ENCODE results near the gene CUX1.

GRCh38 chr7:101932083-101932482 is 114.7 kb downstream of the CUX1 start:
- TF ChIP-seq, protein P1, sequence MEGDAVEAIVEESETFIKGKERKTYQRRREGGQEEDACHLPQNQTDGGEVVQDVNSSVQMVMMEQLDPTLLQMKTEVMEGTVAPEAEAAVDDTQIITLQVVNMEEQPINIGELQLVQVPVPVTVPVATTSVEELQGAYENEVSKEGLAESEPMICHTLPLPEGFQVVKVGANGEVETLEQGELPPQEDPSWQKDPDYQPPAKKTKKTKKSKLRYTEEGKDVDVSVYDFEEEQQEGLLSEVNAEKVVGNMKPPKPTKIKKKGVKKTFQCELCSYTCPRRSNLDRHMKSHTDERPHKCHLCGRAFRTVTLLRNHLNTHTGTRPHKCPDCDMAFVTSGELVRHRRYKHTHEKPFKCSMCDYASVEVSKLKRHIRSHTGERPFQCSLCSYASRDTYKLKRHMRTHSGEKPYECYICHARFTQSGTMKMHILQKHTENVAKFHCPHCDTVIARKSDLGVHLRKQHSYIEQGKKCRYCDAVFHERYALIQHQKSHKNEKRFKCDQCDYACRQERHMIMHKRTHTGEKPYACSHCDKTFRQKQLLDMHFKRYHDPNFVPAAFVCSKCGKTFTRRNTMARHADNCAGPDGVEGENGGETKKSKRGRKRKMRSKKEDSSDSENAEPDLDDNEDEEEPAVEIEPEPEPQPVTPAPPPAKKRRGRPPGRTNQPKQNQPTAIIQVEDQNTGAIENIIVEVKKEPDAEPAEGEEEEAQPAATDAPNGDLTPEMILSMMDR (IDR thresholded peaks at IDR 0.05): no peak
- no peak for TF ChIP-seq POLR2A (IDR thresholded peaks at IDR 0.05)

Measured in uterus (tissue), 2 donors.